Endothelial cell of coronary artery (primary cell): Measurements from ENCODE around the gene KRT1. TPM values are rescaled to one million over a fixed set of nuclear protein-coding genes. Genes with fewer than 3 reads are reported as not detected.

ENCODE experiments used
- total RNA-seq: library from RNA; depleted of rRNA; stranded (reverse); fragments of >200 nt; gene quantifications from 2 replicates; pipeline ENCODE4 v1.2.3, GENCODE V29; 2014

Gene KRT1
- total RNA-seq: not detected in 2 replicates

GRCh38 chr12:52680363-52680762 is at the start of gene KRT1:
KRT1 (minus strand) TSS chr12:52680407; CDS start chr12:52680348, 59 bp downstream.

GRCh38 chr12:52703424-52703823 is 23.2 kb upstream of the KRT1 start, which contains the start of gene KRT77:
KRT77 (minus strand) TSS chr12:52703524; CDS start chr12:52703434, 90 bp downstream.

DNA sequence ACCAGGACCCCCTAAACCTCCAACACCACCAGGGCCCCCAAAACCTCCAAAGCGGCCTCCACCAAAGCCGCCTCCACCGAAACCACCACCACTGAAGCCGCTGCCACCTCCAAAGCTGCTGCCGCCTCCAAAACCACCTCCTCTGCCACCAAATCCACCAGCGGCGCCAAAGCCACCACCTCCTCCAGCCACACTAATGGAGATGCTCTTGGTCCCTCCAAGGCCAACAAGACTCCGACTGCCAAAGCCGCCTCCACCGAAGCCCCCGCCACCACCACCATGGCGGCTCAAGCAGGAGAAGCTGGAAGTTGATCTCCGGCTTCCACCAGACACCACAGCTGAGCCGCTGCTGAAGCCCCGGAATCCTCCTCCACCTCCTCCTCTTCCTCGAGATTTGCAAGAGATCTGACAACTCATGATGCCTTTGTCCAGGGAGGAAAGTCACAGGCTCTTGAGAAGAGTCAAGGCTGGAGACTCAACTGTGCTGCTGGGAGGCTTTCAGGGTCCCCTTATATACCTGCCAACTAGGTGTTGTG is 28.4 kb downstream of the KRT1 start, which contains the start of gene KRT2:
Gene KRT2, minus strand, starts transcription at position 486 of the 536 bp plus-strand sequence. Its CDS starts 69 bp downstream, at position 417.

Other genes starting within 250 kb of the KRT1 start
- gene KRT75, start 246.0 kb downstream of the KRT1 start, total RNA-seq: not detected in 2 replicates
- gene KRT6B, start 228.3 kb downstream of the KRT1 start, total RNA-seq: under 0.01 TPM in 1 of 2 replicates, not detected in the other
- not detected in 2 replicates for gene KRT6C, start 206.6 kb downstream of the KRT1 start, total RNA-seq
- 0.27 and 0.56 TPM in 2 replicates for gene KRT6A, start 187.2 kb downstream of the KRT1 start, total RNA-seq
- gene KRT5, start 160.0 kb downstream of the KRT1 start, total RNA-seq: 0.18 and 0.28 TPM in 2 replicates
- not detected in 2 replicates for gene KRT71, start 127.3 kb downstream of the KRT1 start, total RNA-seq
- gene KRT74, start 106.6 kb downstream of the KRT1 start, total RNA-seq: not detected in 2 replicates
- gene KRT72, start 78.9 kb downstream of the KRT1 start, total RNA-seq: not detected in 2 replicates
- not detected in 2 replicates for gene KRT73, start 61.8 kb downstream of the KRT1 start, total RNA-seq
- gene KRT2, start 28.2 kb downstream of the KRT1 start, total RNA-seq: not detected in 2 replicates
- not detected in 2 replicates for gene KRT77, start 23.1 kb upstream of the KRT1 start, total RNA-seq
- not detected in 2 replicates for gene KRT76, start 96.9 kb upstream of the KRT1 start, total RNA-seq
- not detected in 2 replicates for gene KRT3, start 115.7 kb upstream of the KRT1 start, total RNA-seq
- not detected in 2 replicates for gene KRT4, start 133.7 kb upstream of the KRT1 start, total RNA-seq
- gene KRT79, start 153.9 kb upstream of the KRT1 start, total RNA-seq: 0.28 TPM in 1 of 2 replicates, not detected in the other
- not detected in 2 replicates for gene KRT78, start 168.6 kb upstream of the KRT1 start, total RNA-seq
- 9.2 and 20.7 TPM in 2 replicates for gene KRT8, start 224.7 kb upstream of the KRT1 start, total RNA-seq